SU-DHL-6 (cell line): ENCODE measurements around the gene FGFR3.

ENCODE experiments used
- H2AFZ ChIP-seq: fragments of 200-600 bp; sonication (generic); 2 replicates; pipeline ENCODE4 v1.6.1; 2014; ENCODE audit warnings: low read depth, mild to moderate bottlenecking, moderate library complexity, mixed read lengths, antibody characterized with exemption, low read length; ENCODE audit not compliant: severe bottlenecking
- H3F3A ChIP-seq: fragments of 200-600 bp; shearing (Covaris generic); 2 replicates; pipeline ENCODE4 v1.6.0; 2016; ENCODE audit warnings: antibody characterized with exemption, mild to moderate bottlenecking; ENCODE audit not compliant: insufficient read depth
- H3K27ac ChIP-seq: fragments of 200-600 bp; sonication (generic); 2 replicates; pipeline ENCODE4 v1.5.1; 2016; ENCODE audit warnings: low read depth, mild to moderate bottlenecking, low read length, moderate library complexity, mixed read lengths
- H3K27me3 ChIP-seq: fragments of 200-600 bp; sonication (generic), shearing (Covaris generic); 2 replicates; pipeline ENCODE4 v1.6.0; 2014; ENCODE audit warnings: mild to moderate bottlenecking, low read length
- H3K36me3 ChIP-seq: fragments of 200-600 bp; sonication (generic); 2 replicates; pipeline ENCODE4 v1.6.1; 2014; ENCODE audit warnings: mild to moderate bottlenecking, low read length, mixed read lengths
- H3K4me2 ChIP-seq: fragments of 300-600, 200-600 bp; shearing (Covaris generic), sonication (generic); 2 replicates; pipeline ENCODE4 v1.6.0; 2014; ENCODE audit warnings: low read length, low read depth, mild to moderate bottlenecking; ENCODE audit not compliant: poor library complexity, severe bottlenecking
- H3K4me3 ChIP-seq: fragments of 200-600 bp; sonication (generic); 2 replicates; pipeline ENCODE4 v1.5.1; 2014; ENCODE audit warnings: antibody characterized with exemption, low read length, mild to moderate bottlenecking, mixed read lengths; ENCODE audit not compliant: insufficient read depth, poor library complexity, severe bottlenecking
- H3K79me2 ChIP-seq: fragments of 200-600 bp; sonication (generic); 2 replicates; pipeline ENCODE4 v1.6.1; 2014; ENCODE audit warnings: mild to moderate bottlenecking, low read length, moderate library complexity; ENCODE audit not compliant: insufficient read depth
- H3K9ac ChIP-seq: fragments of 200-600 bp; sonication (generic); 2 replicates; pipeline ENCODE4 v1.7.0; 2014; ENCODE audit warnings: mild to moderate bottlenecking, low read length
- H3K9me2 ChIP-seq: fragments of 200-600 bp; sonication (generic); replicated peaks from 2 replicates; pipeline ENCODE4 v1.6.1; 2014; ENCODE audit warnings: low read length; ENCODE audit not compliant: insufficient read depth
- H3K9me3 ChIP-seq: fragments of 200-600 bp; sonication (generic); 2 replicates; pipeline ENCODE4 v1.6.1; 2014; ENCODE audit warnings: low read length, mixed read lengths; ENCODE audit not compliant: insufficient read depth
- H4K20me1 ChIP-seq: fragments of 200-600 bp; sonication (generic); 2 replicates; pipeline ENCODE4 v1.6.1; 2014; ENCODE audit warnings: low read depth, mild to moderate bottlenecking, antibody characterized with exemption, low read length, moderate library complexity, mixed read lengths
- EZH2phosphoT487 ChIP-seq: fragments of 200-600 bp; sonication (generic), shearing (Covaris generic); conservative IDR thresholded peaks from 2 replicates; pipeline ENCODE4 v1.6.1; 2018; ENCODE audit warnings: mild to moderate bottlenecking, antibody characterized with exemption, low read length, moderate library complexity, mixed read lengths
- TF ChIP-seq, protein P1 (sequence below): fragments of 200-600 bp; sonication (generic); IDR thresholded peaks from one replicate; pipeline ENCODE4 v1.5.1; 2017; ENCODE audit warnings: antibody characterized with exemption, mild to moderate bottlenecking, low read length, moderate library complexity; ENCODE audit not compliant: insufficient read depth, poor library complexity, severe bottlenecking

Gene FGFR3

GRCh38 chr4:1808396-1808795, 15.3 kb downstream of the FGFR3 start:
- Histone ChIP-seq H2AFZ (no peak overlapping the region), H3K79me2 (no peaks in the 10 kb centered on the region), H3K27me3 (no peaks in the 10 kb centered on the region), H4K20me1 (no peaks in the 10 kb centered on the region), H3K9me3 (no peaks in the 10 kb centered on the region), H3K4me3 (no peak overlapping the region), H3K9me2 (no peaks in the 10 kb centered on the region), H3F3A (no peaks in the 10 kb centered on the region), H3K27ac (no peak overlapping the region), H3K9ac (no peak overlapping the region), H3K4me2 (no peak overlapping the region), H3K36me3 (no peaks in the 10 kb centered on the region)
- TF ChIP-seq, protein P1, sequence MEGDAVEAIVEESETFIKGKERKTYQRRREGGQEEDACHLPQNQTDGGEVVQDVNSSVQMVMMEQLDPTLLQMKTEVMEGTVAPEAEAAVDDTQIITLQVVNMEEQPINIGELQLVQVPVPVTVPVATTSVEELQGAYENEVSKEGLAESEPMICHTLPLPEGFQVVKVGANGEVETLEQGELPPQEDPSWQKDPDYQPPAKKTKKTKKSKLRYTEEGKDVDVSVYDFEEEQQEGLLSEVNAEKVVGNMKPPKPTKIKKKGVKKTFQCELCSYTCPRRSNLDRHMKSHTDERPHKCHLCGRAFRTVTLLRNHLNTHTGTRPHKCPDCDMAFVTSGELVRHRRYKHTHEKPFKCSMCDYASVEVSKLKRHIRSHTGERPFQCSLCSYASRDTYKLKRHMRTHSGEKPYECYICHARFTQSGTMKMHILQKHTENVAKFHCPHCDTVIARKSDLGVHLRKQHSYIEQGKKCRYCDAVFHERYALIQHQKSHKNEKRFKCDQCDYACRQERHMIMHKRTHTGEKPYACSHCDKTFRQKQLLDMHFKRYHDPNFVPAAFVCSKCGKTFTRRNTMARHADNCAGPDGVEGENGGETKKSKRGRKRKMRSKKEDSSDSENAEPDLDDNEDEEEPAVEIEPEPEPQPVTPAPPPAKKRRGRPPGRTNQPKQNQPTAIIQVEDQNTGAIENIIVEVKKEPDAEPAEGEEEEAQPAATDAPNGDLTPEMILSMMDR, result no peak
- TF ChIP-seq EZH2phosphoT487, result no peak

DNA sequence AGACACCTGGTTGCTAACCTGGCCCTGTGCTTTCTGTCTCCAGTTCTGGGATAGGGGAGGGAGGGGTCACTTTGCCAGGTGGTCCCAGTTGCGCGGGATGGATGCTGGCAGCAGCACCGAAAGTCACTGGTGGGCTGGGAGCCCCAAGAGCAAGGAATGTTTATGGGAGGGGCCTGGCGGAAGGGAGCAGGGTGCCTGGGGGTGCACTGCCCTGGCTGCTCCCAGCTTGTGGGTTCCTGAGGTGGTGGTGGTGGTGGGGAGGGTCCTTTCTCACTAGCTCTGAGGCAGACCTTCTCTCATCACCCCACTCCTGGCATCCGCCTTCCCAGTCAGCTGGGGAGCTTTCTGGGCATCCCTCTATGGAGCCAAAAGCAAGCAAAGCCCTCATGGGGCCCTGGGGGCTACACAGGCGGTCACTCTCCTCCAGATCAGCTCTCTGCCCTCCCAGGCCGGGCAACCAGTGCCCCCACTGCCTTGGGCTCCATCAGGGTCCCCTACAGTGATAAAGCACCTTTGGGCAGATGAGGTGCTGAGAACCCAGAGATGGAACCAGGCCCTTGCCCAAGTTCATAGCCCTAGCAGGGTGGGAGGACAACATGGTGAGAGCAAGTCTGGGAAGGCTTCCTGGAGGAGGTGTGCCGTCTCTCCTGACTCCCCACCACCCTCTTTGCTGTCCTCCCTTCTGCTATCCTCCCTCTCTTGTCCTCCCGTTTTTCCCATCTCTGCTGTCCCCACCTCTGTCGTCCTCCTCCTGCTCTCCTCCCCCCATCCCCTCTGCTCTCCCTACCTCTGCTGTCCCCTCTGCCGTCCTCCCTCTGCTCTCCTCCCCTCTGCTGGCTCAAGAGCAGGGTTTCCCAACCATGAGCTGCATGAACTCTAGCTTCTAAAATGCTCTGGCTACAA, 16.0 kb downstream of the FGFR3 start:
- H3K79me2 ChIP-seq, result no peaks in the 10 kb centered on the region
- H3K9me2 ChIP-seq, result no peaks in the 10 kb centered on the region
- no peaks in the 10 kb centered on the region for H3K27me3 ChIP-seq
- no peak overlapping the region for H2AFZ ChIP-seq
- no peak overlapping the region for H3K4me3 ChIP-seq
- no peaks in the 10 kb centered on the region for H3K9me3 ChIP-seq
- TF ChIP-seq EZH2phosphoT487, result no peak
- TF ChIP-seq, protein P1, result no peak
- H3K36me3 ChIP-seq, result no peaks in the 10 kb centered on the region
- no peak overlapping the region for H3K9ac ChIP-seq
- H3K4me2 ChIP-seq, result no peak overlapping the region
- no peak overlapping the region for H3K27ac ChIP-seq
- H3F3A ChIP-seq, result no peaks in the 10 kb centered on the region
- no peaks in the 10 kb centered on the region for H4K20me1 ChIP-seq

GRCh38 chr4:1809754-1810502, 16.8 kb downstream of the FGFR3 start:
- no peak overlapping the region for H3K4me3 ChIP-seq
- no peaks in the 10 kb centered on the region for H3K79me2 ChIP-seq
- no peaks in the 10 kb centered on the region for H3K27me3 ChIP-seq
- H3K9ac ChIP-seq, result no peak overlapping the region
- TF ChIP-seq EZH2phosphoT487, result no peak
- TF ChIP-seq, protein P1, result peak; percentile 83
- H3K4me2 ChIP-seq, result no peak overlapping the region
- no peaks in the 10 kb centered on the region for H4K20me1 ChIP-seq
- no peaks in the 10 kb centered on the region for H3K9me3 ChIP-seq
- H3K27ac ChIP-seq, result no peak overlapping the region
- no peaks in the 10 kb centered on the region for H3F3A ChIP-seq
- no peaks in the 10 kb centered on the region for H3K36me3 ChIP-seq
- H3K9me2 ChIP-seq, result no peaks in the 10 kb centered on the region
- no peak overlapping the region for H2AFZ ChIP-seq
